GM18511 (cell line): ENCODE data around the gene EPHB2.

ENCODE experiments used
- ATAC-seq: cut with Tn5 transposase; IDR thresholded peaks from one replicate; pipeline ENCODE4 v1.9.1; 2021; ENCODE audit warnings: mild to moderate bottlenecking, moderate library complexity; ENCODE audit not compliant: unreplicated experiment

The EPHB2 gene

GRCh38 chr1:22749919-22750684, 39.5 kb downstream of the EPHB2 start:
- ATAC-seq: no peak

- no peak for ATAC-seq
Observed at GRCh38 chr1:22750685-22751051, 40.0 kb downstream of the EPHB2 start.

DNA sequence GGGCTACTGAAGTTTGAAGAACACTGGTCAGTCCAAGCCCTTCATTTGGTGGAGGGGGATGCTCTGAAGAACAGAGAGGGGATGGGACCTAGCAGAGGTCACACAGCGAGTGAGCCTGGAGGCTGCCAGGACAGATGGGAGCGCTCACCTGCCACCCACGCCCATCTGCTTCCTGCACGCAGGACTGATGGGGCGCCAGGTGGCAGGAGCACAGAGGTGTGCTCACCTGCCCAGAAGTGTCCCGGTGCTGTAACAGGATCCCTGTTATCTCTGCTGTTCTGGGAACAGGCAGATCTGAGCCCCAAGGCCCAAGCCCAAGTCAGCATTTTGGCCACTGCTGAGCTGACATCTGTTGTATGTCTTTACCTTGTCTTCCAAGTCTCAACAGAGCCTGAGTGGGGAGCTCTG, 40.5 kb downstream of the EPHB2 start:
- ATAC-seq: no peak

GRCh38 chr1:22752339-22752738, 41.7 kb downstream of the EPHB2 start:
- ATAC-seq: no peak

DNA sequence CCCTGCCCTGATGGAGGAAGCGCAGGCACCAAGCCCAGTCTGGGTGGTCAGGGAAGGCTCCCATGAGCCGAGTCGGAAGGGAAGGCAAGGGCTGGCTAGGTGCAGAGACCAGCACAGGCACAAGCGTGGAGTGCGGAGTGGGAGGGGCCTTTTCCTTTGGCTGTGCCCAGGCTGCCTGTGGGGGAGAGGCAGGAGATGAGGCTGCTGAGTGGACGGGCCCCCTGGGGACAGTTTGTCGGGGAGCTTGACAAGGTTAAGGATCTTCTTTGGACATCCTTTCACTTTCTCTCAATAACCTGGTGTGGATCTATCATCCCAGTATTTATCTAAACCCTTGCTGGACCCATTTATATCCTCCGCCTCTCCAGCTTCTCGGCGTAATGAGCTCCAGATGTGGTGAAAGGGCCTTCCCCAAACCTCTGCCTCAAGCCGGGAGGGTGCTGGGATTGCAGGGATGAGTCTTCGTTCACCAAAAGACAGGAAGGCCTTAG, 42.9 kb downstream of the EPHB2 start:
- ATAC-seq: no peak

GRCh38 chr1:22754106-22754768, 43.6 kb downstream of the EPHB2 start:
- no peak for ATAC-seq

DNA sequence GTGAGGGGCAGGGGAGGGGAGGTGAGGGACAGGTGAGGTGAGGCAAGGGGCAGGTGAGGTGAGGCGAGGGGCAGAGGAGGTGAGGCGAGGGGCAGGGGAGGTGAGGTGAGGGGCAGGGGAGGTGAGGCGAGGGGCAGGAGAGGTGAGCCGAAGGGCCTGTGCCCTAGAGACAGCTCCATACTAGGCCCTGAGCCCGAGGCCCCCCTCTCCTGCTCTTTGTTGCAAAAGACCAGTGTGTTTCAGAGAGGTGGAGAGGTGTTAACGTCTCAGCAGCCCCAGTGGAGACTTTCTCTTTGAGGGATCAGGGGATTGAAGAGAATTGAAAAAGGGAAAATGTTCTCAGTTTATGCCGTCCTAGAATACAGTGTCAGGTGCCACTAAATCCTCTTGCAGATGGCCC, 44.2 kb downstream of the EPHB2 start:
- no peak for ATAC-seq

- no peak for ATAC-seq
Observed at GRCh38 chr1:22755641-22756040, 45.0 kb downstream of the EPHB2 start.

GRCh38 chr1:22756125-22756735, 45.6 kb downstream of the EPHB2 start:
- no peak for ATAC-seq

GRCh38 chr1:22760455-22760854, 49.8 kb downstream of the EPHB2 start:
- no peak for ATAC-seq

DNA sequence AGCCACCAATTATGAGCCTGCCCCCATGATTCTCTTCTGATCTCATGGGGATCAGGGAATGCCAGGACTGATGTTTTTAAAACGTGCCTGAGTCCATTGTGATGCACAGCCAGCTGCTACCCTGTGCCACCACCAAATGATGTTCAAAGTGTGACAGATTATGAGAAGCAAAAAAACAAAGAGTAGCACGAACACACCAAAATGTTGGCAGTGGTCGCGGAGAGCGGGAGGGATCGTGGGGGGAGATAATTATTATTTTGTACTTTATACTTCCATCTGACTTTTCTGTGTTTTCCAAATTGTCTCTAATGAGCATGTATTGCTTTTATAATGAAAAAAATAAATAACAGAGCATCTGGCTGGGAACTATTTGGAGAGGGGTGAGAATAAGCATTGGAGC, 50.5 kb downstream of the EPHB2 start:
- ATAC-seq: no peak

DNA sequence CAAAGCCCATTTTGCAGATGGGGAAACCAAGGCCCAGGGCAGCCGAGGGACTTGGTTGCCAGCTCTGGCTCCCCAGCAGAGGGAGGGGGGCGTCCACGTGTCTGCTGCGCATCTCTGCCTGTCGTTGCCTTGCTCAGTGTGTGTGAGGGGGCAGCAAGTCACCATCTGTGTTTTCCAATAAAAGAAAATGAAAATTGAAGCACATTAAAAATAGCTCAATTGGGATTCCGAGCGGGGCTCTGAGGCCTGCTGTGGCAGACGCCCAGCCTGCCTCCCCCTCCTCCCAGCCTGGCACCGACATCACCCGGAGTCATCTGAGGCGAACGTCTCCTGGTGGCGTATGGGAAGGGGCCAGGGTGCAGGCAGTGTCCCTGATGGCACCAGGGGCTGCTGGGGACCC, 51.2 kb downstream of the EPHB2 start:
- no peak for ATAC-seq

DNA sequence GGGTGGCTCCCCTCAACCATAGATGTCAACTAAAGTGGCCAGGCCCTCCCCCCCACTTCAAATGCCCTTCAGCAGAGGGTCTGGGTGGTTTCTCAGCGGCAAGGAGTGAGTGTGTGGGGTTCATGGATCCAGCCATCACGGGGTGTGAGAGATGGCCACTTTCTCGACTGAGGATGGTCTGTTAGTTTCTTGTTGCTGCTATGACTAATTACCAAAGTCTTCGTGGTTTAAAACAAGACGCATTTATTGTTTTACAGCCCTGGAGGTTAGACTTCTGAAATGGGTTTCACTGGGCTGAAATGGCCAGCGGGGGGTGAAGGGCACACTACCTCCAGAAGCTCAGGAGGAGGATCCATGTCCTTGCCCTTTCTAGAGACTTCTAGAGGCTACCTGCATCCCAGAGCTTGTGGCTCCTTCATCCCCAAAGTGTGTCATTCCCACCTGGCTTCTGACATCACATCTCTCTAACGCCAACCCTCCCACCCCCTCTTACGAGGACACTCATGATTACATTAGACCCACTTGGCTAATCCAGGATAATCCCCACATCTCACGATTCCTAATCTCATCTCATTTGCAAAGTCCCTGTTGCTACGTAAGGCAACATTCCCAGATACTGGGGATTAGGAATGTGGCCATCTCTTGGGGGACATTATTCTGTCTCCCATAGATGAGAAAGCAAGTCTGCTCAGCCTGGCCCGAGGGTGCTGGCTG, 53.0 kb downstream of the EPHB2 start:
- ATAC-seq: no peak

DNA sequence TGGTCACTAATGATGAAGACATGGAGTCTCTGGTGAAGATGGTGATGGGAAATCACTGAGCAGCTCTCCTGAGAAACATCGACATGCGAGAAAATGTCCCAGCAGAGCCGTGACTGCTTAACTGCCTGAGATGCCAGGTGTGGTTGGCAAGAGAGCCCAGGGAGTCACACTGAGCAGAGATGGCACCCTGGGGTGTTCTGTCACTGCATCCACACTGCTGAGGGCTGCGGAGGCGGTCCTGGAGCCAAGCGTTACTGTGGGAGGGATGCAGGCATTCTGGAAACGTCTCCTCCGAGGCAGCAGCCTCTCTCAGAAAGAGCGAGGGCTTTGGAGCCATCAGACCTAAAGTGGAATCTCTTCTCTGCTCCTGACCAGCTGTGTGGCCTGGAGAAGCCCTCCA, 57.2 kb downstream of the EPHB2 start:
- no peak for ATAC-seq

DNA sequence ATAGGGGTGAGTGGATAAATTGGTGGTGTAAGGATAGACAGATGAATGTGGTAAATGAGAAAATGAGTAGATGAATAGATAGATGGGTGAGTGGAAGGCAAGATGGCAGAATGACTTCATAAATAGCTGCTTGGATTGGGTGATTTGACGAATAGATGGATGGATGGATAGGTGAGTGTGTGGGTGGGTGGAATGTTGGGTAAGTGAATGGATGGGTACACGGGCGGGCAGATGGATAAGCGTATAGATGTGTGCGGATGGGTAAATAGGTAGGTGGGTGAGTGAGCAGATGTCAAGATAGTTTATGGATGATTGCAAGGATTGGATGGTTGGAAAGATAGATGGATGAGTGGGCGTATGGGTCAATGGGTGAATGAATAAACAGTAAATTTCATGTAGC, 59.3 kb downstream of the EPHB2 start:
- no peak for ATAC-seq

DNA sequence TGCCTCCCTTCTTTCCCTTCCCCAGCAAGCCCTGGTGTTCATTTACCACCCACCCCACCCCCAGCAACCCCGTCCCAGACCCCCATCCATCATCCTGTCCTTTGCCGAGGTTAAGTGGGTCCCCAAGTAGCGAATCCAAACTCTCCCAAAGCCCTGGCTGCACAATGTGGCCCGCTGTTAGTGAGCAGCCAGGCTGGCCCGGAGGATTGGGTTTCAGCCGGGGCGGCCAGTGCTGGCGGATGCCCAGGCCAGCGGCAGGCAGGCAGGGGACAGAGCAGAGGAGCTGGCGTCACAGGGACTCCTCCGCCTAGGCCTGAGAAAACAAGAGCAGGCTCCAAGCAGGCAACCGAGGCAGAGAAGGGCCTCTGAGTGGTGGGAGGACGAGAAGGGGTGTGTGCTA, 61.4 kb downstream of the EPHB2 start:
- no peak for ATAC-seq

DNA sequence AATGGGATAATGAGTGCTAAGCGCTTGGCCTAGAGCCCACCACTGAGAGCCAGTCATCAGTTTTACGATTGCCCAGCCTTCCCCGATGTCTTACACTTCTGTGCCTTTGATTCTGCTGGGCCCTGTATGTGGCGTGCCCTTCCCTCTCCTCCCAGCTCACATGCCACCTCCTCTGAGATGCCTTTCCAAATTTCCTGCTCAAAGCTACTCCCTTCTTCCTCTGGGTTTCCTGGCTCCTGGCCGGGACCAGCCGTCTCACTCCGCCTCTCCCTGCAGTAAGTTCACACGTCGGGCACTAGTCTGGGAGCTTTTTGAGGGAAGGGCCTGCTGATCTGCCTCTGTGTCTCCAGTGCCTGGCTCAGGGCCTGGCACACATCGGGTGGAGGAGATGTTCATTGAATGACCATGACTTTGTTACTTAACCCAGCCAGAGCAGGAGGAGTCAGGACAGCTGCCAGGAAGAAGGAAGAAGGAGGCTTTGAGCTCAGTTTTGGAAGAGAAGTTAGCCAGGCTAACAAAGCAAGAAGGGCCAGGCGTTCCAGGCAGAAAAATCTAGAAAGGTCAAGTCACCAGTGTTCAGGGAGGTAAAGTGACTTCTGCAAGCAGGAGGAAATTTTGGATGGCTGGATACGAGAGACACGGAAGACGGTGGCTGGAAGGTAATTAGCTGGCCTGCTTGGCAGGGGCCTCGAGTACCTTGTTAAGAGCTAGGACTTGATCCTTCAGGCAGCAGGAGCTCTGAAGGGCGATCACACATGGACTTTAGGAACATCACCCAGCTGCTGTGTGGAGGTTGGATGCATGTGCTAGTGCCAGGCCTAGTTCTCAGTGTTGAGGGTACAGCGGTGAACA, 63.6 kb downstream of the EPHB2 start:
- no peak for ATAC-seq

- no peak for ATAC-seq
Observed at GRCh38 chr1:22774833-22775182, 64.2 kb downstream of the EPHB2 start.

DNA sequence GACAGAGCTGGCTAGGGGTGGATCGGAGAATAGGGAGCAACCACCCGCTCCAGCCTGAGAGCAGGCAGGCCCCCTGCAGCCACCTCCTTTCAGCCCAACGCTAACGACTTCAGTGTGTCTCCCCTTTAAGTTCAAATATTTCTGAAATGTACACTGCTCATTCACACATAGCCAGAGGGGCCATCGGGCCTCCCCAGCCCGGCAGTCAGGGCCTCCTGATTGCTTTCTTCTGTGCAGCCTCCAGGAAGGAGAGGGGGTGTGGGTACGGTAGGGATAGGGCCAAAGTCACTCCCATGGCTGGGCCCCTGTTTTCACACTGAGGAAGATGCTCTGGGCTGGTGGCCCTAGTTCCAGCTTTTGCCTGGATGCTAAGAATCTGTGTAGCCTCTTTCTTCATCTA, 64.8 kb downstream of the EPHB2 start:
- ATAC-seq: no peak

GRCh38 chr1:22776035-22776613, 65.5 kb downstream of the EPHB2 start:
- no peak for ATAC-seq
